Measurements from ENCODE around the gene SPSB4.

- TF ChIP-seq EZH2phosphoT487 (IDR thresholded peaks at IDR 0.05; ENCODE audit: low read length) (no peak), CTCF (IDR thresholded peaks at IDR 0.05; ENCODE audit: low read length) (no peak)
Measured at GRCh38 chr3:141015481-141015880, 35.7 kb upstream of the SPSB4 start.

Data from MM.1S (cell line).